GM19324 (cell line): ENCODE data around the gene MON1B.

Experiments
- ATAC-seq: cut with Tn5 transposase; IDR thresholded peaks from one replicate; pipeline ENCODE4 v1.9.1; 2021; ENCODE audit warnings: mild to moderate bottlenecking, moderate library complexity; ENCODE audit not compliant: unreplicated experiment, low FRiP score

MON1B gene

GRCh38 chr16:77194295-77195231 lies 3.6 kb downstream of the MON1B start:
- no peak for ATAC-seq

- no peak for ATAC-seq
Observed at GRCh38 chr16:77195411-77195810, 4.4 kb downstream of the MON1B start.

GRCh38 chr16:77197747-77198146 lies 6.8 kb downstream of the MON1B start:
- no peak for ATAC-seq

- no peak for ATAC-seq
Observed at GRCh38 chr16:77199211-77199610, 8.2 kb downstream of the MON1B start, which contains the start of gene SYCE1L. SYCE1L (plus strand) TSS chr16:77199408; CDS start chr16:77199452, 44 bp downstream.

- ATAC-seq: no peak
Observed at GRCh38 chr16:77206533-77206932, 15.5 kb downstream of the MON1B start.

- ATAC-seq: no peak
Observed at GRCh38 chr16:77207030-77207429, 16.0 kb downstream of the MON1B start.

- no peak for ATAC-seq
Observed at GRCh38 chr16:77208382-77208781, 17.4 kb downstream of the MON1B start.

- peak; percentile 79 for ATAC-seq
Observed at GRCh38 chr16:77211880-77212740, 21.1 kb downstream of the MON1B start.

- ATAC-seq: peak; percentile 69
Observed at GRCh38 chr16:77212741-77213541, 22.0 kb downstream of the MON1B start.

- no peak for ATAC-seq
Observed at GRCh38 chr16:77213542-77214106, 22.6 kb downstream of the MON1B start.

- ATAC-seq: no peak
Observed at GRCh38 chr16:77214411-77215138, 23.6 kb downstream of the MON1B start.

GRCh38 chr16:77219437-77219836 lies 28.4 kb downstream of the MON1B start:
- ATAC-seq: no peak

GRCh38 chr16:77220427-77220826 lies 29.4 kb downstream of the MON1B start:
- ATAC-seq: no peak

GRCh38 chr16:77221482-77221881 lies 30.5 kb downstream of the MON1B start:
- ATAC-seq: no peak

GRCh38 chr16:77223184-77223583 lies 32.2 kb downstream of the MON1B start:
- ATAC-seq: no peak

- ATAC-seq: no peak
Observed at GRCh38 chr16:77225182-77225581, 34.2 kb downstream of the MON1B start.

- no peak for ATAC-seq
Observed at GRCh38 chr16:77227745-77228144, 36.8 kb downstream of the MON1B start.

GRCh38 chr16:77231047-77231446 lies 40.1 kb downstream of the MON1B start:
- no peak for ATAC-seq

- no peak for ATAC-seq
Observed at GRCh38 chr16:77233799-77234519, 43.0 kb downstream of the MON1B start.
